Transverse colon (tissue), 4 donors: ENCODE data around the gene KRTAP10-3. TPM values are rescaled to one million over a fixed set of nuclear protein-coding genes. Genes with fewer than 3 reads are reported as not detected.

ENCODE experiments used
- DNase-seq: peaks from one replicate; pipeline ENCODE4 v3.0.0-alpha.2; 2019
- H3K27ac ChIP-seq, 4 donors: fragments of 200-600 bp; sonication (generic); 2 replicates each; pipeline ENCODE4 v1.5.1; 2016 to 2018; ENCODE audit warnings: inconsistent platforms in 4 of 4
- H3K27me3 ChIP-seq: fragments of 200-600 bp; sonication (generic); 2 replicates; pipeline ENCODE4 v1.5.1; 2017; ENCODE audit warnings: inconsistent platforms
- H3K36me3 ChIP-seq, 4 donors: fragments of 200-600 bp; sonication (generic); 2 replicates each; pipeline ENCODE4 v1.5.1; 2017 to 2019; ENCODE audit warnings: inconsistent platforms in 4 of 4
- H3K4me1 ChIP-seq, 4 donors: fragments of 200-600 bp; sonication (generic); 2 replicates each; pipeline ENCODE4 v1.5.1; 2017 to 2020; ENCODE audit warnings: inconsistent platforms in 4 of 4
- H3K4me3 ChIP-seq, 4 donors: fragments of 200-600 bp; sonication (generic); 1 replicate in 1 of 4; 2 replicates in 3 of 4; pipeline versions ENCODE4 v1.5.1 to v1.6.1; 2017 to 2019; ENCODE audit warnings: inconsistent platforms in 4 of 4
- H3K9me3 ChIP-seq, 2 donors: fragments of 200-600 bp; sonication (generic); 2 replicates each; pipeline ENCODE4 v1.5.1; 2017 to 2019; ENCODE audit warnings: inconsistent platforms in 2 of 2
- EP300 ChIP-seq: sonication (generic); formaldehyde crosslinking; IDR thresholded peaks from one replicate; pipeline ENCODE4 v1.6.1; 2017; ENCODE audit warnings: antibody characterized with exemption, low read depth
- POLR2A ChIP-seq: fragments of 450-650 bp; IDR thresholded peaks from one replicate; pipeline ENCODE4 v1.6.1; 2016; ENCODE audit warnings: antibody characterized with exemption, mild to moderate bottlenecking, moderate library complexity
- POLR2AphosphoS5 ChIP-seq, 3 donors: sonication (generic); formaldehyde crosslinking; IDR thresholded peaks; one replicate each; pipeline ENCODE4 v1.6.1; 2016; ENCODE audit warnings: antibody characterized with exemption in 3 of 3
- WGBS, 2 donors: methylation state at CpG; one replicate each; pipeline ENCODE4 v1.1.5; 2018; ENCODE audit warnings: low coverage in 1 of 2; 5-methylcytosine and 5-hydroxymethylcytosine counted together
- in situ Hi-C, 4 donors: fragments of 200-750 bp; cut with MboI; loops; one replicate each; pipeline versions ENCODE4 v1.15.0 to v1.15.1; 2017; ENCODE audit warnings: low sequenced_read_pairs in 3 of 4, low pct_ligation_motif_present in 1 of 4, low pct_unique_long_range_greater_than_20kb in 1 of 4
- intact Hi-C: fragments of 100-400 bp; cut with DNase I; formaldehyde crosslinking; loops from one replicate; pipeline ENCODE4 v1.15.1; 2023; ENCODE audit warnings: low total_unique reads
- total RNA-seq, 4 donors: library from RNA; depleted of rRNA; stranded (reverse); fragments of >200 nt; gene quantifications; one replicate each; pipeline ENCODE4 v1.1.0, GENCODE V29; 2016
- TF ChIP-seq, protein P1 (sequence below), 5 experiments: fragments of 200-600 bp in 3 of 5; fragments of 450-650 bp in 2 of 5; sonication (generic) in 3 of 5; IDR thresholded peaks; 1 replicate in 2 of 5; 2 replicates in 3 of 5; pipeline ENCODE4 v1.5.1; 2016 to 2017; ENCODE audit warnings: antibody characterized with exemption in 5 of 5, inconsistent platforms in 3 of 5, mild to moderate bottlenecking in 2 of 5, moderate library complexity in 1 of 5

Gene KRTAP10-3
- total RNA-seq, 4 donors from 2014 or later: not detected

- TF ChIP-seq POLR2AphosphoS5 (IDR thresholded peaks at IDR 0.05) (no peak), POLR2A (no peak), EP300 (no peak)
- TF ChIP-seq, protein P1, sequence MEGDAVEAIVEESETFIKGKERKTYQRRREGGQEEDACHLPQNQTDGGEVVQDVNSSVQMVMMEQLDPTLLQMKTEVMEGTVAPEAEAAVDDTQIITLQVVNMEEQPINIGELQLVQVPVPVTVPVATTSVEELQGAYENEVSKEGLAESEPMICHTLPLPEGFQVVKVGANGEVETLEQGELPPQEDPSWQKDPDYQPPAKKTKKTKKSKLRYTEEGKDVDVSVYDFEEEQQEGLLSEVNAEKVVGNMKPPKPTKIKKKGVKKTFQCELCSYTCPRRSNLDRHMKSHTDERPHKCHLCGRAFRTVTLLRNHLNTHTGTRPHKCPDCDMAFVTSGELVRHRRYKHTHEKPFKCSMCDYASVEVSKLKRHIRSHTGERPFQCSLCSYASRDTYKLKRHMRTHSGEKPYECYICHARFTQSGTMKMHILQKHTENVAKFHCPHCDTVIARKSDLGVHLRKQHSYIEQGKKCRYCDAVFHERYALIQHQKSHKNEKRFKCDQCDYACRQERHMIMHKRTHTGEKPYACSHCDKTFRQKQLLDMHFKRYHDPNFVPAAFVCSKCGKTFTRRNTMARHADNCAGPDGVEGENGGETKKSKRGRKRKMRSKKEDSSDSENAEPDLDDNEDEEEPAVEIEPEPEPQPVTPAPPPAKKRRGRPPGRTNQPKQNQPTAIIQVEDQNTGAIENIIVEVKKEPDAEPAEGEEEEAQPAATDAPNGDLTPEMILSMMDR (IDR thresholded peaks at IDR 0.05): no peak
- intact Hi-C loops: no loop called here
Measured at GRCh38 chr21:44527983-44528633, 30.5 kb downstream of the KRTAP10-3 start.

GRCh38 chr21:44527156-44527982 lies 31.2 kb downstream of the KRTAP10-3 start:
- no peaks in the 10 kb centered on the region for H3K27me3 ChIP-seq
- intact Hi-C loops (no loop called here), in situ Hi-C loops (no loop called here)
- WGBS, 2 donors: 84 to 96% methylated on average over 5 to 37 of the region's 37 CpGs
- no peak overlapping the region for H3K4me3 ChIP-seq
- no peak for DNase-seq
- TF ChIP-seq, protein P1 (IDR thresholded peaks at IDR 0.05): no peak
- TF ChIP-seq POLR2A: no peak
- no peak overlapping the region for H3K27ac ChIP-seq
- H3K9me3 ChIP-seq: no peaks in the 10 kb centered on the region
- no peaks in the 10 kb centered on the region for H3K36me3 ChIP-seq
- no peaks in the 10 kb centered on the region for H3K4me1 ChIP-seq

More at GRCh38 chr21:44527983-44528633, 30.5 kb downstream of the KRTAP10-3 start:
- H3K9me3 ChIP-seq: no peaks in the 10 kb centered on the region
- DNase-seq: no peak
- in situ Hi-C loops: no loop called here
- H3K4me1 ChIP-seq: no peaks in the 10 kb centered on the region
- H3K27ac ChIP-seq: no peak overlapping the region
- WGBS, 2 donors: 87% methylated on average over 17 of the region's 18 CpGs; no CpG with 5 or more reads in 1 of the 2 donors
- no peaks in the 10 kb centered on the region for H3K27me3 ChIP-seq
- no peak overlapping the region for H3K4me3 ChIP-seq
- H3K36me3 ChIP-seq: no peaks in the 10 kb centered on the region

DNA sequence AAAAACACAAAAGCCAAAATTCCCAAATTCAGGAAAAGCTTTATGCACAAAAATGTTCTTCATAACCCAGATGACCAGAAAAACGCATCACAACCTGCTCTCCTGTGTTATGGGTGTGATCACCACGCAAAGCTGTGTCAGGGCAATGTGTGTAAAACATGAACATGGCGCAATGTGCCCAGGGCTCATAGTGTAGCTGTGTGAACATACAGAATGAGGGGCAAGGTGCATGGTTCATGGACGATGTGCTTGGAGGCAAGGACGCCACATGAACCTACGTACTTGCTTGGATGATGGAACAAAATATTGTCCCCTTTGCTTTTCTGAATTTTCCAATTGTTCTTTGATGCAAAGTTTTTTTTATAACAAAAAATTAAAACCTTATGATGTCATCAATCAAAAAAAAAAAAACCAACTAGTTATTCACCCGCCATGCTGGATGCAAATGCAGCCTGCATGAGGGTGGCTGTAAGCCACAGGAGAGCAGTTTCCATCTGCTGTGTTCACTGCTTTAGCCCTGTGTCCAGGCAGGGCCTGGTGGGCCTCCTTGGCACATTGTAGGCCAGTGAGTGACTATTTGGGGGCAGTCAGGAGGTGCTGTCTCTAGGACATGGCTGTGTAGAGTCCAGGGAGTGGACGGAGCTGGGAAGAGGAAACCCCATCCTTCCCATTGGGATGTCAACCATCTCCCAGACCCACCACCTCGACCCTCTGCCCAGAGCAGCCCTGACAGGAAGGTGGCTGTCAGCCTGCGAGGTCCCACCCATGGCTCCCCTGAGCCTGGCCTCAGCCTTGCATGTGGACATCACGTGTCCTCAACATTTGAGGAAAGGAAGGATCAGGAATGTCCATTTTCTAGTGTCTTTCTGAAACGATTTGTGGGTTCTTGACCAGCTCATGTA lies 32.2 kb downstream of the KRTAP10-3 start:
- in situ Hi-C loops (no loop called here), intact Hi-C loops (no loop called here)
- H3K4me1 ChIP-seq: no peaks in the 10 kb centered on the region
- no peak for DNase-seq
- H3K36me3 ChIP-seq: no peaks in the 10 kb centered on the region
- H3K27ac ChIP-seq: no peak overlapping the region
- 84 to 87% methylated on average over 5 to 12 of the region's 12 CpGs for WGBS, 2 donors
- H3K4me3 ChIP-seq: no peak overlapping the region
- TF ChIP-seq POLR2A (no peak), EP300 (no peak), POLR2AphosphoS5 (IDR thresholded peaks at IDR 0.05) (no peak)
- H3K27me3 ChIP-seq: no peaks in the 10 kb centered on the region
- H3K9me3 ChIP-seq: no peaks in the 10 kb centered on the region

GRCh38 chr21:44525391-44526095 lies 33.1 kb downstream of the KRTAP10-3 start:
- no peaks in the 10 kb centered on the region for H3K9me3 ChIP-seq
- WGBS, 2 donors: 85 to 96% methylated on average over 7 to 20 of the region's 20 CpGs
- H3K27me3 ChIP-seq: no peaks in the 10 kb centered on the region

More at GRCh38 chr21:44525391-44526095, 33.1 kb downstream of the KRTAP10-3 start:
- intact Hi-C loops (no loop called here), in situ Hi-C loops (no loop called here)
- Histone ChIP-seq H3K4me3 (no peak overlapping the region), H3K27ac (no peak overlapping the region), H3K36me3 (no peaks in the 10 kb centered on the region), H3K4me1 (no peaks in the 10 kb centered on the region)
- DNase-seq: peak; percentile 3
- TF ChIP-seq POLR2A (no peak), EP300 (no peak), POLR2AphosphoS5 (IDR thresholded peaks at IDR 0.05) (no peak)
- TF ChIP-seq, protein P1 (IDR thresholded peaks at IDR 0.05): no peak
